Activated CD4-positive, alpha-beta T cell treated with anti-CD3 and anti-CD28 coated beads, Interleukin-10, Interleukin-2, amounts not matched to agents 100 ng/mL and 50 ng/mL, durations not matched to agents 16 hours and 8 hours (primary cell): ENCODE data around the gene ATP6V0D1.

Source experiments
- DNase-seq: peaks from one replicate; pipeline ENCODE4 v3.0.0-alpha.2; 2020

The ATP6V0D1 gene

GRCh38 chr16:67443265-67443664 is 37.7 kb downstream of the ATP6V0D1 start:
- DNase-seq: no peak

GRCh38 chr16:67442581-67443255 is 38.2 kb downstream of the ATP6V0D1 start:
- DNase-seq: no peak

GRCh38 chr16:67441907-67442306 is 39.0 kb downstream of the ATP6V0D1 start:
- no peak for DNase-seq

- DNase-seq: no peak
Observed at GRCh38 chr16:67441271-67441753, 39.6 kb downstream of the ATP6V0D1 start.

- no peak for DNase-seq
Observed at GRCh38 chr16:67438824-67439393, 42.0 kb downstream of the ATP6V0D1 start.

GRCh38 chr16:67438098-67438791 is 42.7 kb downstream of the ATP6V0D1 start:
- DNase-seq: no peak

GRCh38 chr16:67437513-67437912 is 43.4 kb downstream of the ATP6V0D1 start:
- DNase-seq: peak; percentile 60

GRCh38 chr16:67436640-67437193 is 44.2 kb downstream of the ATP6V0D1 start:
- DNase-seq: no peak

- DNase-seq: no peak
Observed at GRCh38 chr16:67435758-67436164, 45.2 kb downstream of the ATP6V0D1 start.

GRCh38 chr16:67433131-67433719 is 47.7 kb downstream of the ATP6V0D1 start:
- no peak for DNase-seq

- no peak for DNase-seq
Observed at GRCh38 chr16:67432506-67432890, 48.5 kb downstream of the ATP6V0D1 start.

GRCh38 chr16:67431775-67432505 is 49.0 kb downstream of the ATP6V0D1 start:
- no peak for DNase-seq

GRCh38 chr16:67430977-67431774 is 49.8 kb downstream of the ATP6V0D1 start, which contains the start of gene HSD11B2:
TSS of gene HSD11B2 (plus strand) at chr16:67431121. CDS start at chr16:67431249, 128 bp downstream.
- DNase-seq: no peak

- DNase-seq: no peak
Observed at GRCh38 chr16:67430504-67430976, 50.4 kb downstream of the ATP6V0D1 start.

GRCh38 chr16:67429799-67430503 is 51.0 kb downstream of the ATP6V0D1 start:
- DNase-seq: no peak

GRCh38 chr16:67429053-67429798 is 51.7 kb downstream of the ATP6V0D1 start:
- no peak for DNase-seq

GRCh38 chr16:67428146-67428731 is 52.7 kb downstream of the ATP6V0D1 start:
- DNase-seq: peak; percentile 69

GRCh38 chr16:67426950-67427349 is 54.0 kb downstream of the ATP6V0D1 start:
- no peak for DNase-seq

GRCh38 chr16:67426022-67426421 is 54.9 kb downstream of the ATP6V0D1 start:
- no peak for DNase-seq

- DNase-seq: no peak
Observed at GRCh38 chr16:67425580-67425979, 55.4 kb downstream of the ATP6V0D1 start.
